T-helper 9 cell (primary cell): ENCODE results near the gene UBE2E1.
"Not testable (repeated sequence)": the region's sequence is repeated elsewhere in the genome, so short reads cannot be mapped to it uniquely, and the experiment has no call there.

Experiments
- DNase-seq: peaks from one replicate; pipeline ENCODE4 v3.0.0-alpha.2; 2020

The UBE2E1 gene

DNA sequence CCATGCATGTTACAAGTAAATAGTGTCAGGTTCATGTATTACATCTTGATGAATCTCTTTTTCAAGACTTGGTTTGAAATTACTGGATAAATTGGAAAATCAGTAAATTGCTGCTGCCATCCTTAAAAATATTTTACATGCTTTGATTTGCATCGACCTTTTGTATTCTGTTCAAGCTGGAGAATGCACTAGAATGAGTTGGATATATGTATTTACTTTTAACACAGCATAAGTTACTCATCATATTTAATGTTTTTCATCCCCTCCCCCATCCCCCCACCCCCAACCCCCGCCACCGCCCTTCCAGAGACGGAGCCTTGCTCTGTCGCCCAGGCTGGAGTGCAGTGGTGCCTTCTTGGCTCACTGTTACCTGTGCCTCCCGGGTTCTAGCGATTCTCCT lies 16.8 kb downstream of the UBE2E1 start:
- DNase-seq = no peak

DNA sequence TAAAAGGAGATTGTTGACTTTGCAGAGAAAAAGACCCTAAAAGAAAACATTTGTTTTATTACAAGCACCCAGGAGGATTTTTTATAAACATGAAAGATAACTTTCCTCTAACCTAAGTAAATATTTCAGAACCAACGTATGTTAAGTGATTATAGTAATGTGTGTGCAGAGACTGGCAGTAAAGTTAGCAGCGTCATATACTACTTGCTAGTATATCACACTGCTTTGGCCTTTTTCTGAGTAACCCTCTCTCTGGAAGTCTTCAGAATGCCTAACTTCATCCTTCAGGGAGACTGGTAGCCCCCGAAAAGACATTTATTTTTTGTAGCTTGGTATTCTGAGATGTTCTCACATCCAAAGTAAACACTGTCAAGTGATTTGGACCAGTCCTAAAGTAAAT lies 17.9 kb downstream of the UBE2E1 start:
- no peak for DNase-seq

DNA sequence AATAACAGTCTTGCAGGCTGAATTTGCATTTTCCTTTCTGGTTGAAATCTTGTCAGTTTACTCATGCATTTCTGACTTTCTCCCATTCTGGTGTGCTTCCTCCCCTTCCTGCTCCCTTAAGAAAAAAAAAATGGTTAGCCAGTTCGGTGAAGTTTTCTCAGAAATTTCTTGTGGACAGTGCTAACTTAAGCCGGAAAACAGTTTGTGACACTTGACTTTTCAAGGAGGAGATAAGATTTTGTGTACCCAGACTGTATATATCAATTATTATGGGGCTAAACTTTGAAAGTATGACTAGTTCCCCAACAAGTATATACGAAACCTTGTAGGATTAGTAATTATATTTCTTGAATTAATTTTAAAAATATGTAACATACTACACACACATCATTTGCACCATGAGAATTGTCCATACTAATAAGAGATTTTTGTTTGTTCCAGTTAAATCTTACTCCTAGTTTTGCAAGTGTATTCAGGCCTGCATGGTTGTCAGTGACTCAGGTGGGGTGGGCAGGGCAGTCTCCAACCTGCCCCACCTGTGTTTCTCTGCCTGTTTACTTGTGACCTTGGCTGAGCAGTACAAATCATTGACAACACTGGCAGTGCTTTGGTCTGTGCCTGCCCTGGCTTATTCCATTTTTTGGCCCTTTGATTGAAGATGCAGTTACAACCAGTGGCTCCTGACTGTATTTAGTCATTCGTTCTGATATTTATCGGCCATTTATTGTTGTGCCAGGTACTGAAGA lies 19.1 kb downstream of the UBE2E1 start:
- no peak for DNase-seq

DNA sequence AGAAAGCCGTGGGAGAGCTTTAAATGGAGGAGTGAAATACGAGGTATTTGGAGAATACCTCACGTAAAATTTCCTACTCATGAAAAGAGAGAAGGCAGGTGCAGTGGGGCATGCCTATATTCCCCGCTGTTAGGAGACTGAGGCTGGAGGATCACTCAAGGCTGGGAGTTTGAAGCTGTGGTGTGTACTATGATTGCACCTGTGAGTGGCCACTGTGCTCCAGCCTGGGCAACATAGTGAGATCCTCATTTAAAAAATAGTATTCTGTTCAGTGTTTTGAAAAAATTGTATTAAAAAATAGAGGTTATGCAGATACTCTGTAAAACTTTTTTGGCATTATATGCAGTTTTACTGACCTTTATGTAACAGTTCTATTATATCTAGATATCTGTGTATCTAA lies 20.0 kb downstream of the UBE2E1 start:
- DNase-seq = no peak

DNA sequence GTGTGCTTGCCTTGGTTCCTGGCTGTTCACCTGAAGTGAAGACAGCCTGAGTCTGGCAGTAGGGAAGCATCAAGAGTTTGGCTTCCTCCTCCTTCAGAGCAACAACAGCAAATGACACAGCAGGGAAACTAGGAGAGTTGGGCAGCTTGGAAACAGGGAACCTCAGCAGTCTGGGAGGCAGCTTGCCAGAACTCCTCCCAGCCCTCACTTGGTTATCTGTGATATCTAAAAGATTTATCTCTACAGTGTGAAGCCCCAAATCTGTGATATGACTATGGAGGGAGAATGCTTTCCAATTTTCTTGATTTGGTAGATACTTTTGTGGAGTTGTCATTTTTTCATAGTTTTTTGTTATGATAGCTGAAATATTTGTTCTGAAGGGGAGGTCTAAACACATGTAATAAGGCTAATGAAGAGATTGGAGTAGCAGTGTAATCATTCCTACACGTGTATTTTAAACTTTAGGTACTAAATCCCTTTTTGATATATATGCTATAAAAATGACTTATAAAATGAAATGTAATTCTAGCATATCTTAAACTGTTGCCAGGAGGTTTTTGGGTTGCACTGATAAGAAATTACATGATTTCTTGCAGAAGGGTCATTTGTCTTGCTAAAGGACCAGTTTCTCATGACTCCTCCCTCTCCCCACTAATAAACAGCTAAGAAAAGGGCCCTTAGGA lies 20.8 kb downstream of the UBE2E1 start:
- DNase-seq = no peak

DNA sequence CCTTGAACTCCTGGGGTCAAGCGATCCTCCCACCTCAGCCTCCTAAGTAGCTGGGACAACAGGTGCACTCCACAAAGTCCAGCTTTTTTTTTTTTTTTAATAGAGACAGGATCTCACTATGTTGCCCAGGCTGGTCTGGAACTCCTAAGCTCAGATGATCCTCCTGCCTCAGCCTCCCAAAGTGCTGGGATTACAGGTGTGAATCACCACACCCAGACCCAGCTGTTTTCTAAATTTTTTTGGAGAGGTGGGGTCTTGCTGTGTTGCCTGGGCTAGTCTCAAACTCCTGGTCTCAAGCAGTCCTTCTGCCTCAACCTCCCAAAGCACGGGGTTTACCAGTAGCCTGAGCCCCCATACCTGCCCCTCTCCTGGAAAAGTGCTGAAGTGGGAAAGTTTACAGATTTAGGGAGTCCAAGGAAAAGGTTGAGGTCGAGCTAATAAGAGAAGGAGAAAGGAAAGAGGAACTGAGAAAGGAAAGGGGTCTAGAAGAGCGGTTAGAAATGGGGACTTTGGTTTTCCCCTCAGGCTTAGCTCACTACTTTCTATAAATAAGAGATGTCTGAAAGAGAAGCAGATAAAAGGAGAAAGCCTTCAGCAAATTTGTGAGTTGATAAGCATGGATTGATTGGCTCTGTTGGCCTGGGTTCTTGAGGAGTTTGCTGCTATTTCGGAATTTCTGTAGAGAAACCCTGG lies 23.6 kb downstream of the UBE2E1 start:
- DNase-seq = no peak

DNA sequence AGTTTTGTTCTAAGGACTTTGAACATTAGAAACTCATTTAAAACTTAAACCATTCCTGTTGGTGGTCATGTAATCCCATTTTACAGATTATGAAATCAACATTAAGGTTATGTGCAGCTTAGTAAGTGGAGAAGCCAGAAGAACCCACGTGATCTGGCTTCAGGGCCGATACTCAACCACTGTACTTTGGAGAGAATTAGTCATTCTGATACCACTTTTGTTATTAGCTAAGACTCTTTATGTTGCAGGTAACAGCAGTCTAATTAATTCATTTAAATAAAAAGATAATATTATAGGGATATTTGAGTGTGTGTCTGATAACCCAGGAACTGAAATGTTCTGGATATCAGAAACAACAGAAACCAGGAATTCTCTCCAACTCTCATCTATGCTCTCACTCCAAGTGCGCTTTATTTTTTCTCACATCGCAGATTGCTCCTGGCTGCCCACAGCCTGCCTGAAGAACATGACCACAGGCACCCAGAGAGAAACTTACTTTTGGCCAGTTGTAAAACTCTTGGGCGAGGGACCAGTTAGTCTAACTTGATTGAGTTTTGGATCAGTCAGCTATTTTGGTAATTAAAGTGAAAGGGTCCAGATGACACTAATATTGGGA lies 25.2 kb downstream of the UBE2E1 start:
- no peak for DNase-seq

DNA sequence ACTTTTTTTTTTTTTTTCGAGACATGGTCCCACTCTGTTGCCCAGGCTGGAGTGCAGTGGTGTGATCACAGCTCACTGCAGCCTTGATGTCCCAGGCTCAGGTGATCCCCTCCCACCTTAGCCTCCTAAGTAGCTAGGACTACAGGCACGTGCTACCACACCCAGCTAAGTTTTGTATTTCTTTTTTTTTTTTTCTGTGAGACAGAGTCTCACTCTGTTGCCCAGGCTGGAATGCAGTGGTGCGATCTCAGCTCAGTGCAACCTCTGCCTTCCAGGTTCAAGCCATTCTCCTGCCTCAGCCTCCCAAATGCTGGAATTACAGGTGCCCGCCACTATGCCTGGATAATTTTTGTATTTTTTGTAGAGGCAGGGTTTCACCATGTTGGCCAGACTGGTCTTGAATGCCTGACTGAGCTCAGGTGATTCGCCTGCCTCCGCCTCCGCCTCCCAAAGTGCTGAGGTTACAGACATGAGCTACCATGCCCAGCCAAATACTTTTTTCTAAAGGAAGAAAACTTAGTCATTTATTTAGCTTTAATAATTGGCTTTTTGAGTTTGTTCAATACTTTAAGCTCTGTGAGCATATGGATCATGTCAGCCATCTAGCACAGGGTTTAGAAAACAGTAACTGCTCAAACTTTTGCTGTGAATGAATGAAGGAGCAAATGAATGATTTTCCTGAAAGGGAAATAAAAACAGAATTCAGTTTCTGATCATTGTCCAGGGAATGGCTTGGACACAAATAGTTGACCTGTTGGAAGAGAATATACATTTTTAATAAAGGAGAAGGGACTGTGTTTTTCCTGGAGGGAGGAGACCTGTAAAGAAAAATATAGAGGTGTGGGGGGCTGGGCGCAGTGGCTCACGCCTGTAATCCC lies 26.0 kb downstream of the UBE2E1 start:
- no peak for DNase-seq

DNA sequence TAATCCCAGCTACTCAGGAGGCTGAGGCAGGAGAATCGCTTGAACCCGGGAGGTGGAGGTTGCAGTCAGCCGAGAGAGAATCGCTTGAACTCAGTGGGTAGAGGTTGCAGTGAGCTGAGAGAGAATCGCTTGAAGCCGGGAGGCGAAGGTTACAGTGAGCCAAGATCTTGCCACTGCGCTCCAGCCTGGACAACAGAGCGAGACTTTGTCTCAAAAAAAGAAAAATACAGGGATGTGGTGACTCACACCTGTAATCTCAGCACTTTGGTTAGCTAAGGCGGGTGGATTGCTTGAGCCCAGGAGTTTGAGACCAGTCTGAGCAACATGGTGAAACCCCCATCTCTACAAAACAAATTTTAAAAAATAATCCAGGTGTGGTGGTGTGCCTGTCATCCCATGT lies 26.8 kb downstream of the UBE2E1 start:
- no peak for DNase-seq

DNA sequence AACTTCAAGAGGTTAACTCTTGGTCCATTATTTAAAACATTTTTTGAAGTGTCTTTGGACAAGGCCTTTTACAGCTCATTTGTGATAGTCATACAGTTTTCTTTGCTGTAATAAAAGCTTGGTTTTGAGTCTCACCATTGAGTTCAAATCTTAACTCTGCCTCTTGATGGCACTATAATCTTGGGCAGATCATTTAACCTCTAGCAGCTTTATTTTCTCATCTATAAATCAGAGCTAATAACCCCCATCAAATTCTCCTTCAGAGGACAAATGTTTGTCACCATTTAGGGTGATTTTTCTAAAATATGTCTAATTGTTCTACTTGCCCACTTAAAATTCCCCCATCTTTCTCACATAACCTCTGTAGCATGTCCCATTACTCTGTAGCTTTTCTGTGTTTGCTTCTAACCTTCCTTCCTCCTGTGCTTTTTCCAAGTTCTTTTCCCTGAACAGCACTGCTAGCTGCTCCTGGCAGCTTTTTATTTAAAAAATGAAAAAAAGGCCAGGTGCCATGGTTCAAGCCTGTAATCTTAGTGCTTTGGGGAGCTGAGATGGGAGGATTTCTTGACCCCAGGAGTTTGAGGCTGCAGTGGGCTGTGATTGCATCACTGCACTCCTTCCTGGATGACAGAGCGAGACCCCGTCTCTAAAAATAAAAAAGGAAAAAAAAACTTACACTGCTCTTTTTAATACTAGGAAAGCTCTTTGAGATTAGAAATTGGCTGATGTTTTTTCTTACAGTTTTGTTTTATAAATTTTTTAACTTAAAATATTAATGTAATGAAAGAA lies 28.5 kb downstream of the UBE2E1 start:
- DNase-seq = no peak

DNA sequence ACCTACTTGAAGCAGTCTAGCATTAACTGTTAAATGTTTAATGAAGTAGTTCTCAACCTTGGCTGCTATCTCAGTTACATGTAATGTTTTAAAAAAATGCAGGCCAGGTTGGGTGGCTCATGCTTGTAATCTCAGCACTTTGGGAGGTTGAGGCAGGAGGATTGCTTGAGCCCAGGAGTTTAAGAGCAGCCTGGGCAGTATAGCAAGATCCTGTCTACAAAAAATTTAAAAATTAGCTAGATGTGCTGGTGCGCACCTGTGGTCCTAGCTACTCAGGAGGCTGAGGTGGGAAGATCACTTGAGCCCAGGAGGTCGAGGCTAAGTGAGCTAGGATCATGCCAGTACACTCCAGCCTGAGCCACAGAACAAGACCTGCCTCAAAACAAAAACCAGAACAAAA lies 29.3 kb downstream of the UBE2E1 start:
- DNase-seq = no peak

DNA sequence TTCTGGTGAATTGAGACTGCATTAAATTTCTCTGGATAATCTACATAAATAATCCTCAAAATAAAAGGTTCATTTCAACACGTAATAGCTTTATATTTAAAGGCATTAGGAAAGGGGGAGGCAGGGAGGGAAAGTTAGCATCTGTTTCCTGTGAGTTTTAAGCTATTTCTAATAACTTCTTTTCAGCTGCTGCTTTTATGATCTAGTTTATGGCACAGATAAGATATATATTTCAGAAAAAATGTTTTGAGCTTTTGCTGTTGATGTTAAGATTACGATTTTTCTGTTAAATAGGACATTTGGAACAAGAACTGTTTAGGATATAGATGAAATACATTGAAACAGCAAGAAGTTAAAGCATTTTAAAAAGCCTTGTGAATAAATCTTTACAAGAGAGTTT lies 30.0 kb downstream of the UBE2E1 start:
- DNase-seq = no peak

DNA sequence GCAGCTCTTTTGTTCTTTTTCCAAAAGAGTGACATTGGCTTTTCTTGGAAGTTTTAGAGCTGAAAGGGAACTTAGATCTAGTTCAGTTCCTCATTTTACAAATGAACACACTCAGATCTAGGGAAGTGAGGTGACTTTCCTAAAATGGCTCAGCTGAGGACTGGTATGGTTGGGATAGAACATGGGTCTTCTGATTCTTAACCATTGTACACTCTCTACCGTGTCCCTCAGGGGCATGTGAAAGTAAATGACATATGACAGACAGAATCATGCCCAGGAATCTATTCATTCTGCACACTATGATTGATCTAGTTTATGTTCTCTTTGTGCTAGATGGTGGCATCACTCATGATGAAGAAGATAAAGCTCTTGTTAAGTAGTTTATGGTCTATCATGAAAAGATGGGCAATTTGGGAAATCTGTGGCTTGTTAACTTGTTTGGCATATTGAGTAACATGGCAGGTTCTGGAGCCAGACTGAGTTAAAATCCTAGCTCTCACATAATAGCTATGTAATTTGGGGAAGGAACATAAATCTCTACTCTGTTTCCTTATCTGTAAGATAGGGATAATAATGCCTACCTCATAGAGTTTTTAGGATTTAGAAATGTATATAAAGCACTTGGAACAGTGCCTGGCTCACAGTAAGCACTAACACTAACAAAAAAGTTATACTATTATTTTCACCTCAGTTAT lies 30.9 kb downstream of the UBE2E1 start:
- no peak for DNase-seq

DNA sequence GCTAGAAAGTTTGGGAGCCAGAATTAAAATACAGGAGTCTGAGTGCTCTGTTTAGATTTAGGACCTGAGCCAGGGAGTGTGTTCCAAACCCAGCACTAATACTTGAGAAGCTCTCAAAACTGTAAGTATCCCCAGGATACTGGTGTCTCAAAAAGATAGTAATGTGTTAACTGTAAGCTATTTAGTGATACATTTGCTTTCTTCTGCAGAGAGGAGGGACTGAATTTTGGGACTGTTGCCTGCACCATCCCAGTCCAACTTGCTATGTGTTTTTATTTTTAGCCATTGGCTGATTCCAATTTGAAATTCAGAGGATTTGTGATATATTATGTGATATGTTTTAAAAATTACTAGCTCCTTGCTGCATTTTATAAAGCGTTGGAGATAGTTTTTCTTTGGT lies 31.5 kb downstream of the UBE2E1 start:
- no peak for DNase-seq

DNA sequence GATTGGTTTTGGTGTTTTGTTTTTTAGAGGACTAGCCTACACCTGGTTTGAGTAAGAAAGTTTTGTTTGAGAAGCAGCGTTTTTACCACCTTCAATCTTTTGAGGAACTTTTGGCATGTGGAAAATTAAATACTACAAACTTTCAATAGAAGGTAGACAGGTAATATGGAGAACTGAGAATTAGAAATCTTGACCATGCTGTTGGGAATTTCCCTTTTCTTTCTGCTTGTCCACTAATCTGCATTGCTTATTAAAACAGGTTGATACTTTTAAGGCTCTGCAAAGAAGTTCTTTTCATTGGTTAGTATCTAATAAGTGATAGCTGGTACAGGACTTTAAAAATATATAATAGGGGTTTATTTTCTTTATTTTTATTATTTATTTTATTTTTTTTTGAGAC lies 31.9 kb downstream of the UBE2E1 start:
- DNase-seq = no peak

DNA sequence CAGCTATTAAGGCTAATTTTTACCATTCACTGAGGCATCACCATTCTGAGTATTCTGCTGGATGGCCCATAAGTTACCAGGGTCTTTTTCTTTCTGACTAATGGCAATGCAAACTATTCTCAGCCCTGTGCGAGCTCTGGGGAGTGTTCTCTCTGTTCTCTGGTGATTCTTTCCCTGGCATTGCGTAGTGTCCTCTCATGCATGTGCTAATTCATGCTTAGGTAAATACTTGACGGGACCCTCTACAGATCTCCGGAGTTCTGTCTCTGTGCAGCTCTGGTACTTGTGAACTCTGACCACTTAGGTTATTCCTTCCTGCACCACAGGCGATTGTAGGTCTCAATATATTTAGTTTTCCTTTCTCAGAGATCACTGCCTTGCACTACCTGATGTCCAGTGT lies 34.8 kb downstream of the UBE2E1 start:
- no peak for DNase-seq

DNA sequence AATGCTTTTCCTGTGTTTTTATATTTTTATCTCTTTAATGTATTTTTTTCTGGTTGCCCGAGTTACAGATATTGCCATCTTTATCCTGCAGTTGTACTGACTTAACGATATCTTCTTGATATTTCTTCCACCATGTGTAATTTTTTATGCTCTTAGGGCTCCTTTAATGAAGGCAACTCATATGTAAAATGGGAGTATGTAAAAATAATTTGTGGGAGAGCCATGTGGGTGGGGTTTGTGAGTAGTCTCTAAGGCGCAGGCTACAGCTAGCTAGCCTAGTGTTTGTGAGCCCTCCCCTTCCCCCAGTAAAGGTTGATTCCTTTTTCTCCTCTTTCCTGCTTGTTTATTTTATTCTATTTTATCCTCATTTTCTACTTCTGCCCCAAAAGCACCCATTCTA lies 38.1 kb downstream of the UBE2E1 start:
- no peak for DNase-seq

DNA sequence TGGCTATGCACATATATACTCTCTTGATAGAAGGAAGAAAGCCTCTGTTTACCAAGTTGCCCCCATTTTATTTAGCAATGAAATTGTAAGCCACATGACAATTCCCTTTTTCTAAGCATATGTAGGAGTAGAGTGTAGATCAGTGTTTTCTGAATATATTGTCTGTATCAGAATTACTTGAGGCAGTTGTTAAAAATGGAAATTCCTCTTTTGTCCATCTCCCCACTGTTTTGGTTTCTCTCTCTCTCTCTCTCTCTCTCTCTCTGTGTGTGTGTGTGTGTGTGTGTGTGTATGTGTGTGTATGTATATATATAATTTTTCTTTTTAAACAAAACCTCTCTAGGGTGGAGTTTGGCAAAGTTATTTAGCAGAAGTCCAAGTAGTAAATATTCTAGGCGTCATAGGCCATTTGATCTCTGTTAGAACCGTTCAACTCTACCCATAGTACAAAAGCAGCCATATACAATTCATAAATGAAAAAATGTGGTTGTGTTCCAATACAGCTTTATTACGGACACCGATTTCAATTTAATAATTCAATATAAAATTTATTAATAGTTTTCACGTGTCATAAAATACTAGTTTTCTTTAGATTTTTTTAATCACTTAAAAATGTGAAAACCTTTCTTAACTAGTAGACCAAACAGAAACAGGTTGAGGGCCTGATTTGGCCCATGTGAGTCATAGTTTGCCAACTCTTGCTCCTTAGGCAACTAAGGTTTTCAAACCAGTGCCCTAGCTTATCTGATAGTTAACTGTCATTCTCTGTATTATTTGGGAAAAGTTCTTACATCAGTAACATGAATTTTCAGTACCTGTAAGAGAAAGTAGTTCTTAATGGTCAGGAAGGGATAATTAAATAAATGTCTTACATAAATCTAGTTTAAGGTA lies 39.8 kb downstream of the UBE2E1 start:
- no peak for DNase-seq

DNA sequence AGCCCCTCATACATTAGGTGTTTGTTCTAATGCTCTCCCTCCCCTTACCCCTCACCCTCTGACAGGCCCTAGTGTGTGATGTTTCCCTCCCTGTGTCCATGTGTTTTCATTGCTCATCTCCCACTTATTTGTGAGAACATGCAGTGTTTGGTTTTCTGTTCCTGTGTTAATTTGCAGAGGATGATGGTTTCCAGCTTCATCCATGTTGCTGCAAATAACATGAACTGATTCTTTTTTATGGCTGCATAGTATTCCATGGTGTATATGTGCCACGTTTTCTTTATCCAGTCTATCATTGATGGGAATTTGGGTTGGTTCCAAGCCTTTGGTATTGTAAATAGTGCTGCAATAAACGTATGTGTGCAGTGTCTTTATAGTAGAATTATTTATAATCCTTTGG lies 43.7 kb downstream of the UBE2E1 start:
- DNase-seq = not testable (repeated sequence)

DNA sequence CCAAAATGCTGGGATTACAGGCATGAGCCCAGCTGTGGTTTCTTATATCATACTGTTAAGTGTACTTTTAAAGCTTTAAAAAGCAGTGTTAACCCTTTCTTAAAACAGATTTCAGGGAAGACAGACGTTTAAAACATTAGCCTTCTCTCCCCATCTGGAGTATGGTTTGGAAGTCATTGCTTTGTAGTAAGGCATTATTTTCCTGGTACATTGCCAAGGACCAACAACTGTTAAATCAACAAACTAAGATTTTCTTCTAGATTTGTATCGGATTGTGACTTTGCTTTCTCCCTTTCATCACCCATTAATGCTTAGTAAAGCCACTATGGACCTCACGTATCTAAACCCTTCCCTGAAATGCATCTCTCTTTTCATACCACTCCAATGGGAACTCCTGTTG lies 50.5 kb downstream of the UBE2E1 start:
- DNase-seq = no peak
